ENCODE measurements around the gene DNM3.

The DNM3 gene

GRCh38 chr1:172402878-172403569, 561.7 kb downstream of the DNM3 start:
- no peak for DNase-seq (ENCODE audit: low read depth)
- TF ChIP-seq MAX (IDR thresholded peaks at IDR 0.05; ENCODE audit: low read depth, low read length) (no peak), CTCF (IDR thresholded peaks at IDR 0.05; ENCODE audit: low read depth, low read length) (no peak), POLR2A (IDR thresholded peaks at IDR 0.05; ENCODE audit: extremely low read depth, insufficient read length) (no peak), MYC (IDR thresholded peaks at IDR 0.05; ENCODE audit: low read depth, low read length) (no peak)

GRCh38 chr1:172404121-172404520, 562.8 kb downstream of the DNM3 start:
- no peak overlapping the region for H3K4me3 ChIP-seq (ENCODE audit: low read depth, low read length)
- no peak for TF ChIP-seq POLR2A (IDR thresholded peaks at IDR 0.05; ENCODE audit: extremely low read depth, insufficient read length)
- TF ChIP-seq MAX (IDR thresholded peaks at IDR 0.05; ENCODE audit: low read depth, low read length), result no peak
- TF ChIP-seq MYC (IDR thresholded peaks at IDR 0.05; ENCODE audit: low read depth, low read length), result no peak
- TF ChIP-seq CTCF (IDR thresholded peaks at IDR 0.05; ENCODE audit: low read depth, low read length), result no peak
- DNase-seq (ENCODE audit: low read depth), result no peak

More at GRCh38 chr1:172402878-172403569, 561.7 kb downstream of the DNM3 start:
- H3K4me3 ChIP-seq (ENCODE audit: low read depth, low read length), result no peak overlapping the region

- TF ChIP-seq MYC (IDR thresholded peaks at IDR 0.05; ENCODE audit: low read depth, low read length) (no peak), CTCF (IDR thresholded peaks at IDR 0.05; ENCODE audit: low read depth, low read length) (no peak), MAX (IDR thresholded peaks at IDR 0.05; ENCODE audit: low read depth, low read length) (no peak), POLR2A (IDR thresholded peaks at IDR 0.05; ENCODE audit: extremely low read depth, insufficient read length) (no peak)
- H3K4me3 ChIP-seq (ENCODE audit: low read depth, low read length), result no peak overlapping the region
- DNase-seq (ENCODE audit: low read depth), result no peak
Observed at GRCh38 chr1:172405912-172406311, 564.6 kb downstream of the DNM3 start.

- no peak overlapping the region for H3K4me3 ChIP-seq (ENCODE audit: low read depth, low read length)
- TF ChIP-seq POLR2A (IDR thresholded peaks at IDR 0.05; ENCODE audit: extremely low read depth, insufficient read length), result no peak
- no peak for TF ChIP-seq MYC (IDR thresholded peaks at IDR 0.05; ENCODE audit: low read depth, low read length)
- no peak for TF ChIP-seq CTCF (IDR thresholded peaks at IDR 0.05; ENCODE audit: low read depth, low read length)
- TF ChIP-seq MAX (IDR thresholded peaks at IDR 0.05; ENCODE audit: low read depth, low read length), result no peak
- DNase-seq (ENCODE audit: low read depth), result no peak
Observed at GRCh38 chr1:172406968-172407367, 565.7 kb downstream of the DNM3 start.

GRCh38 chr1:172408958-172409357, 567.7 kb downstream of the DNM3 start:
- no peak for TF ChIP-seq CTCF (IDR thresholded peaks at IDR 0.05; ENCODE audit: low read depth, low read length)
- TF ChIP-seq POLR2A (IDR thresholded peaks at IDR 0.05; ENCODE audit: extremely low read depth, insufficient read length), result no peak
- TF ChIP-seq MAX (IDR thresholded peaks at IDR 0.05; ENCODE audit: low read depth, low read length), result no peak
- DNase-seq (ENCODE audit: low read depth), result no peak
- no peak overlapping the region for H3K4me3 ChIP-seq (ENCODE audit: low read depth, low read length)
